ES-I3 (cell line): ENCODE results near the gene IFNB1.

Source experiments
- H3K36me3 ChIP-seq: 2 replicates; pipeline ENCODE4 v1.6.1; 2013; ENCODE audit warnings: mild to moderate bottlenecking, low read length, control low read depth, moderate library complexity; ENCODE audit not compliant: insufficient read depth
- H3K4me1 ChIP-seq: 2 replicates; pipeline ENCODE4 v1.6.1; 2013; ENCODE audit warnings: mild to moderate bottlenecking, control low read depth, low read length; ENCODE audit not compliant: insufficient read depth
- H3K9ac ChIP-seq: 2 replicates; pipeline ENCODE4 v1.6.1; 2013; ENCODE audit warnings: low read depth, mild to moderate bottlenecking, low read length, moderate library complexity
- H3K9me3 ChIP-seq: 2 replicates; pipeline ENCODE4 v1.6.1; 2013; ENCODE audit warnings: mild to moderate bottlenecking, low read length, moderate library complexity; ENCODE audit not compliant: control insufficient read depth, insufficient read depth

The IFNB1 gene

GRCh38 chr9:21084242-21084850, 6.6 kb upstream of the IFNB1 start:
- no peaks in the 10 kb centered on the region for H3K36me3 ChIP-seq
- no peaks in the 10 kb centered on the region for H3K4me1 ChIP-seq
- no peak overlapping the region for H3K9ac ChIP-seq
- no peaks in the 10 kb centered on the region; the same call in 1 of the 2 replicates for H3K9me3 ChIP-seq

- Histone ChIP-seq H3K36me3 (no peaks in the 10 kb centered on the region), H3K9ac (no peak overlapping the region), H3K9me3 (no peaks in the 10 kb centered on the region; the same call in 1 of the 2 replicates), H3K4me1 (no peaks in the 10 kb centered on the region)
These were observed 4.9 kb upstream of the IFNB1 start for GRCh38 chr9:21082671-21083070.

DNA sequence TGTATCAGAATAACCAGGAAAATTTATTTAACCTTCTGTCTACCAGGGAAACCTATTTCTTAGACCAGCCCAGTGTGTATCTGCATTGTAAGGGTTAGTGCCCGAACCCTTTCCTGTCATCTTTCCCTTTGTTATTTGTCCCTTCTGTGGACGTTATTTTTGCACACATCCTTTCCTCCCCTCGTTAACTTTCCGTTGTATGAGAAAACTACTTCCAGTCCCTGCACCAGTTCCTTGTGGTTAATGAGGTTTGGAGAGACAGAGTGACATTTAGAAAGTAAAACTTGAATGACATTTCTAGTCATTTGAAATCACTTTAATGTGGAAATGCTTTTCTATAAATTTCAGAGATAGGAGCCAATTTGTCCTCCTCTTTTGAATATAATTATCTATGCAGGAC, 4.3 kb upstream of the IFNB1 start:
- H3K9me3 ChIP-seq = no peaks in the 10 kb centered on the region
- H3K4me1 ChIP-seq = no peaks in the 10 kb centered on the region
- no peaks in the 10 kb centered on the region for H3K36me3 ChIP-seq
- no peak overlapping the region for H3K9ac ChIP-seq

DNA sequence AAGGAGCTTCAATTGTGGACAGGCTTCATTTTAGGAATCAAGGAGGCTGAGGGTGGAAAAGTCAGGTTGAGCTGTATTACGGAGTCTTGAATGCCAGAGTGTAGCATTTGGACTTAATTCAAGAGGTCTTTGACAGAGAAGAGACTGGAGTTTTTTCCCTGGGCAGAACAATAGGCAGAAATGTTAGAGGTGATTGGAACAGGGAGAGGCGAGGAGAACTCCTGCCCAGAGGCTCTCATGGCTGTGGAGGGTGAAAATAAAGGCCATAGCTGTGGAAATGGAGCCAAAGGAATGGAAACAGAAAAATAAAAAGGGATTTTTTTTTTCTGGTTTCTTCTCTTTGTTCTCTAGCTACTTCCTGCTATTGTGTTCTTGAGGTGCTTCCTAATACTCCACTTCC, 3.7 kb upstream of the IFNB1 start:
- Histone ChIP-seq H3K9ac (no peak overlapping the region), H3K4me1 (no peaks in the 10 kb centered on the region), H3K36me3 (no peaks in the 10 kb centered on the region)

GRCh38 chr9:21080793-21081192, 3.1 kb upstream of the IFNB1 start:
- Histone ChIP-seq H3K4me1 (no peaks in the 10 kb centered on the region), H3K36me3 (no peaks in the 10 kb centered on the region), H3K9me3 (no peaks in the 10 kb centered on the region), H3K9ac (no peak overlapping the region)

More for the DNA sequence above, 3.7 kb upstream of the IFNB1 start:
- no peaks in the 10 kb centered on the region for H3K9me3 ChIP-seq

DNA sequence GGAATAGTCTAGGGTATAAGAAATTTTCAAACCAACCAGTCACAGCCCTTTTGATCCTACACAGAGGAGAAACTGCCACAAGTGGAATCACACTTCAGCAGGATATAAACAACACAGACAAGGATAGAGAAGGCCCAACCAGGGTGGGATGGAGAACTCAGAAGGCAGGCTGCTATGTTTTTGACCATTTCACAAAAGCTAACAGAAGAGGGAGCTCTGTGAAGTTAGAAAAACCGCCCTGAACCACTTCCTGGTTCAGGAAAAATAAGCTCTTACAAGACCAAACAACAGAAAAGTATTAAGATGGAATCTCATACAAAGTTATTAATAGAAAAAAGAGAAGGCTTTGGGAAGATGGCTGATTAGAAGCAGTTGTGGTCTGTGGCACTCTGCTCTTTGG, 960 bp upstream of the IFNB1 start:
- Histone ChIP-seq H3K9ac (no peak overlapping the region), H3K36me3 (no peaks in the 10 kb centered on the region), H3K4me1 (no peaks in the 10 kb centered on the region), H3K9me3 (no peaks in the 10 kb centered on the region)

GRCh38 chr9:21075484-21075883, 2.3 kb downstream of the IFNB1 start:
- no peaks in the 10 kb centered on the region for H3K36me3 ChIP-seq

DNA sequence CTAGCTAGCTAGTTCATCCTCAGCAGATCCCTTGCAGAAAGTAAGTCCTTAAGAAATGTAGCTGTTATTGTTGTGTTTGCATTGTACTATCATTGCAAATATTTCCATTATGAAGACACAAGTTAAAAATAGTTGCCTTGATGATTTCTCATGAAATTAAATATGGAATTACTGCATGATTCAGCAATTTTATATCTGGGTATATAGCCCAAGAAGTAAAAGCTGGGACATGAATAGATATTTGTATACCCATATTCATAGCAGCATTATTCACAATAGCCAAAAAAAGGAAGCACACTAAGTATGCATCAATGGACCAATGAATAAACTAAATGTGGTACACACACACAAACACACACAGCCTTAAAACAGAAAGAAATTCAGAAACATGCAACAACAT, 6.8 kb downstream of the IFNB1 start:
- Histone ChIP-seq H3K4me1 (0 out of 2 replicates have a peak, but pooled peaks cover 6% of the 10 kb centered on the region), H3K36me3 (no peaks in the 10 kb centered on the region), H3K9me3 (no peaks in the 10 kb centered on the region), H3K9ac (no peak overlapping the region)

More at GRCh38 chr9:21075484-21075883, 2.3 kb downstream of the IFNB1 start:
- Histone ChIP-seq H3K9ac (no peak overlapping the region), H3K4me1 (0 out of 2 replicates have a peak, but pooled peaks cover under 1% of the 10 kb centered on the region), H3K9me3 (no peaks in the 10 kb centered on the region)

DNA sequence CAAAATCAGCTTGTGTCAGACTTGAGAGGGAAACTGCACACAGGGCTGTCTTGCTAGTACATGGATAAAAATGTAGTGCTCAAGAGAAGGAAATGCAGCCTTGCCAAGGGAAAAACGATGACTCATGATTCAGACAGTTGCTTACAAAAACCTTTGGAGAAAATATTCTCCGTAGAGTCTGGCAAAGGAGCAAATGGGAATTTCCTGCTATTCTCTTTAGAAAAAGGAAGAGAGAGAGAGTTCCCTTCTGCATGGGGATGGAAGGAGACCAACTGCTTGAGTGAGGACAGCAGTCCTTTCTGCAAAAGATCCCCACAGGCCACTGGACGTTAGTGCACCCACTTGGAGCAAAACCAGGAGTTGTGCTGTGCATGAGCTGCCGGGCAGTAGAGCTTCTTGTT, 7.6 kb downstream of the IFNB1 start:
- no peak overlapping the region for H3K9ac ChIP-seq
- no peaks in the 10 kb centered on the region for H3K9me3 ChIP-seq
- 0 out of 2 replicates have a peak, but pooled peaks cover 6% of the 10 kb centered on the region for H3K4me1 ChIP-seq
- no peaks in the 10 kb centered on the region for H3K36me3 ChIP-seq

DNA sequence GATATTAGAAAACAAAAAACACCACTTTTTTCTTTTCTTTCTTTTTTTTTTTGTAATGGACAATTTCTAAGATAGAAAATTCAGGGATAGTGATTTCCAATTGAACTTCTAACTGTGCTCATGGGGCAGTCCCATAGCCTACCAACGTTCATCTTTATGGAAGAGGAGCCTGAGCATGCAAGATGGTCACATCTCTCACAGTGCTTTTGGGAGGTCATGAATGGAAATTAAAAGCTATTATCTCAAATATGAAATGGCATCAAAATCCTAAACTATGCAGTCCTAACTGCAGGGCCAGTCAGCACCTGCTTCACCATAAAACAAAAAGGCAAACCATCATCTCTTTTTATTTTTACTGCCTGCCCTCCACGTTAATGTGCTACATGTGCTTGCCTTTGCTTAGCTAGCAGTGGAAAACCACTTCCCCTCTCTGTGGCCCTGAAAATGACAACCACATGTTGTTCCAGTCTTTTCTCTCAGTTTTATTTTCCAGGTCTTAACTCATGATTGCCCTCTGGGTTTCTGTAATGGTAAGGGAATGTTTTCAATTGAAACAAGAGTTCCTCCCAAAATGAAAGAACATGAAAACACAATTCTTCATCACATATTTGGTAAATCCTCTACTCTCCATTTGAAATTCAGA, 16.7 kb downstream of the IFNB1 start:
- Histone ChIP-seq H3K9ac (no peak overlapping the region), H3K4me1 (no peaks in the 10 kb centered on the region), H3K36me3 (no peaks in the 10 kb centered on the region), H3K9me3 (no peaks in the 10 kb centered on the region)

DNA sequence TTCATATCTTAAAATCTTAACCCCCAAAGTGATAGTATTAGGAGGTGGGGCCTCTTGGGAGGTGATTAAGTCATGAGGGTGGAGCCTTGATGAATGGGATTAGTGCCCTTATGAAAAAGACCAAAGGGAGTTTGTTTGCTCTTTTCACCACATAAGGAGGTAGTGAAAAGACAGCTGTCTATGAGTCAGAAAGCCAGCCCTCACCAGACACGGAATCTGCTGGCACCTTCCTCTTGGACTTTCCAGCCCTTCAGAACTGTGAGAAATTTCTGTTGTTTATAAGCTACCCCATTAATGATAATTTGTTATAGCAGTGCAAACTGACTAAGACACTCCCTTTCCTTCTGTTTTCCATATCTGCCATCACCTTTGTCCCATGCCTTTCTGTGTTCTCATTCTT, 20.8 kb downstream of the IFNB1 start:
- no peaks in the 10 kb centered on the region for H3K9me3 ChIP-seq
- no peaks in the 10 kb centered on the region for H3K4me1 ChIP-seq
- H3K36me3 ChIP-seq = no peaks in the 10 kb centered on the region
- no peak overlapping the region for H3K9ac ChIP-seq

DNA sequence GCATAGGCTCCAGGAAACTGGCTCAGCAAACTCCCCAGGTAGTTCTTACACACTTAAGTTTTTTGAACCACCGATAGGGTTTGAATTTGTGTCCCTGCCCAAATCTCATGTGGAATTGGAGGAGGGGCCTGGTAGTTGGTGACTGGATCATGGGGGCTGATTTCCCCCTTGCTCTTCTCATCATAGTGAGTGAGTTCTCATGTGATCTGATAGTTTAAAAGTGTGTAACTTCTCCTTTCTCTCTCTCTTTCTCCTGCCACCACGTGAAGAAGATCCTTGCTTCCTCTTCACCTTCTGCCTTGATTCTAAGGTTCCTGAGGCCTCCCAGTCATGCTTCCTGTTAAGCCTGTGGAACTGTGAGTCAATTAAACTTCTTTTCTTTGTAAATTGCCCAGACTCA, 23.9 kb downstream of the IFNB1 start:
- H3K9me3 ChIP-seq = no peaks in the 10 kb centered on the region
- no peaks in the 10 kb centered on the region for H3K36me3 ChIP-seq
- H3K4me1 ChIP-seq = no peaks in the 10 kb centered on the region
- no peak overlapping the region for H3K9ac ChIP-seq

DNA sequence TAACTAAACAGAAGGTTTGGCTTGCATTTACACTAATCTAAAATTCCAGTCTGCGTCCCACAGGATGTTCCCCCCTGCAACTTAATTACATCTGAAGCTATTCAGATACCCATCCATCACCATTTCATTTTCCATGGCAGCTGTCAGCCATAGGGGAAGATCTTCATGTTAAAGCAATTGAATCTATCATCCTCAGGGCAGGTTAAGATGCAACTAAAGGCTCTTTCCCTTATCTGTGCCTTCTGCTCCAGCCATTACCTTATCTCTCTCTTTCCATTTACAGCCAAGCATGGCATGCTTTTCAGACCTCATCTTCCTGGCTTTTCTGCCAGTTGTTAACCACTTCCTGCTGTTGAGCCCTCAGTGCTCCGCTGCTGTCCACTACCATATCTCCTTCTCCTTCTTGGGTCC, 30.5 kb downstream of the IFNB1 start:
- Histone ChIP-seq H3K36me3 (no peaks in the 10 kb centered on the region), H3K9me3 (no peaks in the 10 kb centered on the region), H3K4me1 (no peaks in the 10 kb centered on the region), H3K9ac (no peak overlapping the region)

- H3K4me1 ChIP-seq = no peaks in the 10 kb centered on the region
- H3K36me3 ChIP-seq = no peaks in the 10 kb centered on the region
- no peak overlapping the region for H3K9ac ChIP-seq
- H3K9me3 ChIP-seq = no peaks in the 10 kb centered on the region
These were observed 33.9 kb downstream of the IFNB1 start for GRCh38 chr9:21043841-21044240.

GRCh38 chr9:21042466-21042865, 35.3 kb downstream of the IFNB1 start:
- no peak overlapping the region for H3K9ac ChIP-seq
- no peaks in the 10 kb centered on the region for H3K4me1 ChIP-seq
- H3K36me3 ChIP-seq = no peaks in the 10 kb centered on the region
- no peaks in the 10 kb centered on the region for H3K9me3 ChIP-seq
